Measurements from ENCODE around the gene KANSL1.
"Not testable (repeated sequence)": the region's sequence is repeated elsewhere in the genome, so short reads cannot be mapped to it uniquely, and the experiment has no call there.

DNA sequence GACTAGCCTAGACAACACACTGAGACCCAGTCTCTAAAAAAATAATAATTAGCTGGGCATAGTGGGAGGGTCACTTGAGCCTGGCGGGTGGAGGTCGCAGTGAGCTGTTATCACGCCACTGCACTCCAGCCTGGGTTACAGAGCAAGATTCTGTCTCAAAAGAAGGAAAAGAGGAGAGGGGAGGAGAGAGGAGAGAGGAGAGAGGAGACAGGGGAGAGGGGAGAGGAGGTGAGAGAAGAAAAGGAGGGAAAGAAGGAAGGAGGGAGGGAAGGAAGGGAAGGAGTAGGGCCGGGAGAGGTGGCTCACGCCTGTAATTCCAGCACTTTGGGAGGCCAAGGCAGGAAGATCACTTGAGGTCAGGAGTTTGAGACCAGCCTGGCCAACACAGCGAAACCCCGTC, 9.8 kb downstream of the KANSL1 start:
- not testable (repeated sequence) for TF ChIP-seq TCF7L2 (IDR thresholded peaks at IDR 0.05; ENCODE audit: low read depth, low read length); MCM2 (IDR thresholded peaks at IDR 0.05; ENCODE audit: low read depth)
- TF ChIP-seq, protein P1, sequence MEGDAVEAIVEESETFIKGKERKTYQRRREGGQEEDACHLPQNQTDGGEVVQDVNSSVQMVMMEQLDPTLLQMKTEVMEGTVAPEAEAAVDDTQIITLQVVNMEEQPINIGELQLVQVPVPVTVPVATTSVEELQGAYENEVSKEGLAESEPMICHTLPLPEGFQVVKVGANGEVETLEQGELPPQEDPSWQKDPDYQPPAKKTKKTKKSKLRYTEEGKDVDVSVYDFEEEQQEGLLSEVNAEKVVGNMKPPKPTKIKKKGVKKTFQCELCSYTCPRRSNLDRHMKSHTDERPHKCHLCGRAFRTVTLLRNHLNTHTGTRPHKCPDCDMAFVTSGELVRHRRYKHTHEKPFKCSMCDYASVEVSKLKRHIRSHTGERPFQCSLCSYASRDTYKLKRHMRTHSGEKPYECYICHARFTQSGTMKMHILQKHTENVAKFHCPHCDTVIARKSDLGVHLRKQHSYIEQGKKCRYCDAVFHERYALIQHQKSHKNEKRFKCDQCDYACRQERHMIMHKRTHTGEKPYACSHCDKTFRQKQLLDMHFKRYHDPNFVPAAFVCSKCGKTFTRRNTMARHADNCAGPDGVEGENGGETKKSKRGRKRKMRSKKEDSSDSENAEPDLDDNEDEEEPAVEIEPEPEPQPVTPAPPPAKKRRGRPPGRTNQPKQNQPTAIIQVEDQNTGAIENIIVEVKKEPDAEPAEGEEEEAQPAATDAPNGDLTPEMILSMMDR (IDR thresholded peaks at IDR 0.05 in 2 of 3, conservative IDR thresholded peaks at IDR 0.05 in 1 of 3; ENCODE audit: insufficient read depth in 2 of 3, low read depth in 1 of 3, low read length in 3 of 3) = not testable (repeated sequence)

Data from K562 (cell line).